H1 (cell line): Measurements from ENCODE around the gene METTL25B. TPM values are rescaled to one million over a fixed set of nuclear protein-coding genes. Genes with fewer than 3 reads are reported as not detected.

Experiments
- ASH2L ChIP-seq: fragments of 200-600, 300-600 bp; sonication (generic); IDR thresholded peaks from one replicate; pipeline ENCODE4 v1.7.1; 2017; ENCODE audit warnings: low read length
- CBX5 ChIP-seq: fragments of 300-800, 300-1000 bp; sonication (generic); IDR thresholded peaks from 2 replicates; pipeline ENCODE4 v1.7.1; 2016; ENCODE audit warnings: antibody characterized with exemption, low read length, low read depth
- CHD2 ChIP-seq: IDR thresholded peaks from 2 replicates; pipeline ENCODE4 v1.6.1; 2012; ENCODE audit warnings: low read length, improper control_type of control experiment
- JUND ChIP-seq: IDR thresholded peaks from 2 replicates; pipeline ENCODE4 v1.6.1; 2011; ENCODE audit warnings: mild to moderate bottlenecking, improper control_type of control experiment, low read length
- KDM1A ChIP-seq: fragments of 200-600, 300-600 bp; sonication (generic); IDR thresholded peaks from 2 replicates; pipeline ENCODE4 v1.7.1; 2016; ENCODE audit warnings: mild to moderate bottlenecking, low read length, borderline replicate concordance
- RBBP5 ChIP-seq: IDR thresholded peaks from 2 replicates; pipeline ENCODE4 v1.7.1; 2012; ENCODE audit warnings: low read depth, mild to moderate bottlenecking, inconsistent platforms, low read length, moderate library complexity, borderline replicate concordance
- polyA plus RNA-seq, 7 experiments: library from polyadenylated mRNA; depleted of rRNA in 3 of 7; stranded (reverse) in 5 of 7; unstranded in 2 of 7; fragments of >200 nt in 5 of 7; fragments of 200-250 nt in 2 of 7; gene quantifications; 1 replicate in 5 of 7; 2 replicates in 1 of 7; 4 replicates in 1 of 7; pipeline versions ENCODE4 v1.2.1 to v1.2.3, GENCODE V29; 2011 to 2013; ENCODE audit warnings: missing spikeins in 2 of 7, mixed read lengths in 2 of 7
- total RNA-seq: library from RNA; stranded (reverse); fragmentation: NEBNext Ultra II Directional; extraction: Animal tissue kit (Norgen Biotek cat#: 25700); gene quantifications from 2 replicates; pipeline ENCODE4 v1.2.1, GENCODE V29; 2021

METTL25B gene
- total and polyA plus RNA-seq, 2 of the 8 experiments (the other 6 are each of a cell fraction or from before 2014, with no cell fraction given), result 28.4 to 30.1 TPM

GRCh38 chr1:156703336-156703735 lies 24.9 kb upstream of the METTL25B start (continued):
- TF ChIP-seq ASH2L (no peak), KDM1A (no peak), JUND (no peak), CHD2 (no peak), RBBP5 (no peak), CBX5 (no peak)
